ENCODE data around the gene ADARB2.

DNA sequence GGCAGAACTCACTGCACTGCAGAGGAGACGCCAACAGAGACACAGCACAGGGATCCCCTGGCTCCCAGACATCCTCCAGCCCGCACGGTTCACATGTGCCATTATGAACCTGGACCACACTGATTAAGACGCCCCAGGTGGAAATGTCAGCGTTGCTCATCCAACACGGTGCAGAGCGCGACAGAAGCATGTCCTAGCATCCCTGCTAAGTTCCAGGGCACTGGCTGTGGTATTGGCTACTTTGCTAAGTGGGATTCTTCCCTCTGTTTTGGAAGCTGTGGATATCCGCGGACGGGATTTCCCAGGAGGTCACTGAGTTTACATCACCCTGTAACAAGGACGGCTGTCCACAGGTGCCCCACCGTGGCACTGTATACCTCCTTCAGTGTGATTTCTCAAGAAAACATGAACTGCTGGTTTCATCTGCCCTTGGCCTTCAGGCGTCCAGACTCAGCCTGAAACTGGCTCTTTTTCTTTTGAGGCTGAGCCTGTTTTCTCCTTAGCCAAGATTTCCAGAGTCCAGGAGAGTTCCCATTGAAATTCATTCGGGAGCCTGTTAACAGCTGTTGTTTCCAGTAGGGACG is 357.1 kb downstream of the ADARB2 start:
- TF ChIP-seq, protein P1, sequence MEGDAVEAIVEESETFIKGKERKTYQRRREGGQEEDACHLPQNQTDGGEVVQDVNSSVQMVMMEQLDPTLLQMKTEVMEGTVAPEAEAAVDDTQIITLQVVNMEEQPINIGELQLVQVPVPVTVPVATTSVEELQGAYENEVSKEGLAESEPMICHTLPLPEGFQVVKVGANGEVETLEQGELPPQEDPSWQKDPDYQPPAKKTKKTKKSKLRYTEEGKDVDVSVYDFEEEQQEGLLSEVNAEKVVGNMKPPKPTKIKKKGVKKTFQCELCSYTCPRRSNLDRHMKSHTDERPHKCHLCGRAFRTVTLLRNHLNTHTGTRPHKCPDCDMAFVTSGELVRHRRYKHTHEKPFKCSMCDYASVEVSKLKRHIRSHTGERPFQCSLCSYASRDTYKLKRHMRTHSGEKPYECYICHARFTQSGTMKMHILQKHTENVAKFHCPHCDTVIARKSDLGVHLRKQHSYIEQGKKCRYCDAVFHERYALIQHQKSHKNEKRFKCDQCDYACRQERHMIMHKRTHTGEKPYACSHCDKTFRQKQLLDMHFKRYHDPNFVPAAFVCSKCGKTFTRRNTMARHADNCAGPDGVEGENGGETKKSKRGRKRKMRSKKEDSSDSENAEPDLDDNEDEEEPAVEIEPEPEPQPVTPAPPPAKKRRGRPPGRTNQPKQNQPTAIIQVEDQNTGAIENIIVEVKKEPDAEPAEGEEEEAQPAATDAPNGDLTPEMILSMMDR (IDR thresholded peaks at IDR 0.05): no peak
- no peak for TF ChIP-seq EP300 (IDR thresholded peaks at IDR 0.05)
- no peak for TF ChIP-seq POLR2A (IDR thresholded peaks at IDR 0.05)
